GM18951 (cell line): ENCODE measurements around the gene CAMTA2.
"Not testable (repeated sequence)": the region's sequence is repeated elsewhere in the genome, so short reads cannot be mapped to it uniquely, and the experiment has no call there.

Source experiments
- POLR2A ChIP-seq: IDR thresholded peaks from 4 replicates; pipeline ENCODE4 v1.6.1; 2011; ENCODE audit warnings: mild to moderate bottlenecking; ENCODE audit not compliant: insufficient read length, insufficient read depth; ENCODE audit errors: extremely low read depth
- in situ Hi-C: fragments of 300-500 bp; cut with MboI; formaldehyde crosslinking; loops from one replicate; pipeline ENCODE4 v1.12.0; 2022; ENCODE audit warnings: low sequenced_read_pairs, mixed read lengths, inconsistent platforms; ENCODE audit not compliant: unreplicated experiment

Gene CAMTA2

DNA sequence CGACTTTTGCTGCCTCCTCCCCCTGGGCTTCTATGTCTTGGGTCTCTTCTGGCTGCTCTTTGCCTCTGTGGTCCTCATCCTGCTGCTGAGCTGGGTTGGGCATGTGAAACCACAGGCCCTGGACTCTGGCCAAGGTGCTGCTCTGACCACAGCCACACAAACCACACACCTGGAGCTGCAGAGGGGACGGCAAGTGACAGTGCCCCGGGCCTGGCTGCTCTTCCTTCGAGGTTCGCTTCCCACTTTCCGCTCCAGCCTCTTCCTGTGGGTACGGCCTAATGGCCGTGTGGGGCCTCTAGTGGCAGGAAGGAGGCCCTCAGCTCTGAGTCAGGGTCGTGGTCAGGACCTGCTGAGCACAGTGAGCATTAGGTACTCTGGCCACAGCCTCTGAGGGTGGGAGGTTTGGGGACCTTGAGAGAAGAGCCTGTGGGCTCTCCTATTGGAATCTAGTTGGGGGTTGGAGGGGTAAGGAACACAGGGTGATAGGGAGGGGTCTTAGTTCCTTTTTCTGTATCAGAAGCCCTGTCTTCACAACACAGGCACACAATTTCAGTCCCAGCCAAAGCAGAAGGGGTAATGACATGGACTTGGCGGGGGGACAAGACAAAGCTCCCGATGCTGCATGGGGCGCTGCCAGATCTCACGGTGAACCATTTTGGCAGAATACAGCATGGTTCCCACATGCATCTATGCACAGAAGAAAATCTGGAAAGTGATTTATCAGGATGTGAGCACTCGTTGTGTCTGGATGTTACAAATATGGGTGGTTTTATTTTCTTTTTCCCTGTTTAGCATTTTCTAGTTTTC lies 53.1 kb downstream of the CAMTA2 start:
- TF ChIP-seq POLR2A = peak; percentile 35
- in situ Hi-C loops = no loop called here

DNA sequence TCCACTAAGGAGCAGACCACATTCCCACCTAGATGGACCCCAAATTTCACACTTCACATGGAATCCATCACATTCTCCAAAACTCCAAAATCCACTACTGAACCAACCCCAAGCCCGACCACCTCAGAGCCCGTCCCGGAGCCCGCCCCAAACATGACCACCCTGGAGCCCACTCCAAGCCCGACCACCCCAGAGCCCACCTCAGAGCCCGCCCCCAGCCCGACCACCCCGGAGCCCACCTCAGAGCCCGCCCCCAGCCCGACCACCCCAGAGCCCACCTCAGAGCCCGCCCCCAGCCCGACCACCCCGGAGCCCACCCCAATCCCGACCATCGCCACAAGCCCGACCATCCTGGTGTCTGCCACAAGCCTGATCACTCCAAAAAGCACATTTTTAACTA lies 53.8 kb downstream of the CAMTA2 start:
- in situ Hi-C loops = no loop called here
- TF ChIP-seq POLR2A = no peak

DNA sequence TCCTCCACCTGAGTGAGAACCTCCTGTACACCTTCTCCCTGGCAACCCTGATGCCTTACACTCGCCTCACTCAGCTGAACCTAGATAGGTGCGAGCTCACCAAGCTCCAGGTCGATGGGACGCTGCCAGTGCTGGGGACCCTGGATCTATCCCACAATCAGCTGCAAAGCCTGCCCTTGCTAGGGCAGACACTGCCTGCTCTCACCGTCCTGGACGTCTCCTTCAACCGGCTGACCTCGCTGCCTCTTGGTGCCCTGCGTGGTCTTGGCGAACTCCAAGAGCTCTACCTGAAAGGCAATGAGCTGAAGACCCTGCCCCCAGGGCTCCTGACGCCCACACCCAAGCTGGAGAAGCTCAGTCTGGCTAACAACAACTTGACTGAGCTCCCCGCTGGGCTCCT lies 54.7 kb downstream of the CAMTA2 start:
- no peak for TF ChIP-seq POLR2A
- in situ Hi-C loops = no loop called here

DNA sequence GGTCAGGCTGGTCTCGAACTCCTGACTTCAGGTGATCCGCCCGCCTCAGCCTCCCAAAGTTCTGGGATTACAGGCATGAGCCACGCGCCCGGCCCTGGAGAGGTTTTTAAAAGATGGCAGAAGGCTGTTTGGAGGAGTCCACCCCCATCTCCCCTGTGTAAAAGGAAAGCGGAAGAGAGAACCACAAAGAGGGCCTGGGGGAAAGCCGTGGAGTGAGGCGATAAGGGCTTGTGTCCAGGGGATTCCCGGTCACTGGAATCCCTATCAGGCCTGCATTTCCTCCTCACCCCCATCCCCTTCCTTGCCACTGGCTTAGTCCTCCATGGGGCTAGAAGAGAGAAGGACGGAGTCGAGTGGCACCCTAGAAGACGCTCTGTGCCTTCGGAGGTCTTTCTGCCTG lies 55.5 kb downstream of the CAMTA2 start, which contains the start of gene GP1BA:
TSS of gene GP1BA (plus strand) at position 315 of the 400 bp plus-strand sequence. CDS start 328 bp downstream, outside the sequence.
- in situ Hi-C loops = no loop called here
- TF ChIP-seq POLR2A = no peak

DNA sequence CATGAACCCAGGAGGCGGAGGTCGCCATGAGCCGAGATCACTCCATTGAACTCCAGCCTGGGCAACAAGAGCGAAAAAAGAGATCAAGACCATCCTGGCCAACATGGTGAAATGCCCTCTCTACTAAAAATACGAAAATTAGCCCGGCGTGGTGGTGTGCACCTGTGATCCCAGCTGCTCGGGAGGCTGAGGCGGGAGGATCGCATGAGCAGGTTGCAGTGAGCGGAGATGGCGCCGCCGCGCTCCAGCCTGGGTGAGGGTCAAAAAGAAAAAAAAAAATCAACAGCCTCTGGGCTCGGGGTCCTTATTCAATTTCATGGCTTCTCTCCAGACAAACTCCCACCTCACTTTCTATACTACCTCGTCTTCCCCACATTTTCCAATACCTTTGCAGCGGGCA lies 58.6 kb downstream of the CAMTA2 start:
- in situ Hi-C loops = no loop called here
- TF ChIP-seq POLR2A = no peak

DNA sequence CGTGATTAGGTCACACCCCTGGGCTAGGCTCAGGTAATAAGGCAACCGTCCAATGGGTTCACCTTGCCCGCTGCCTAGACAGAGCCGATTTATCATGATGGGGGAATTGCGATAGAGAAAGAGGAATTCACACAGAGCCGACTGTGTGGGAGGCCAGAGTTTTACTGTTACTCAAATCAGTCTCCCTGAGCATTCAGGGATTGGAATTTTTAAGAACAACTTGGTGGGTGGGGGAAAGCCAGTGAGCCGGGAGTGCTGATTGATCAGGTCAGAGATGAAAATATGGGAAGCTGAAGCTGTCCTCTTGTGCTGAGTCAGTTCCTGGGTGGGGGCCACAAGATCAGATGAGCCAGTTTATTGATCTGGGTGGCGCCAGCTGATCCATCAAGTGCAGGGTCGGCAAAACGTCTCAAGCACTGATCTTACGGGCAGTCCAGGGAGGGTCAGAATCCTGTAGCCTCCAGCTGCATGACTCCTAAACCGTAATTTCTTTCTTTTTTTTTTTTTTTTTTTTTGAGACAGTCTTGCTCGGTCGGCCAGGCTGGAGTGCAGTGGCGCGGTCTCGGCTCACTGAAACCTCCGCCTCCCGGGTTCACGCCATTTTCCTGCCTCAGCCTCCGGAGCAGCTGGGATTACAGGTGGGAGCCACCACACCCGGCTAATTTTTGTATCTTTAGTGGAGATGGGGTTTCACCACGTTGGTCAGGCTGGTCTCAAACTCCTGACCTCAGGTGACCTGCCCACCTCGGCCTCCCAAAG lies 60.7 kb downstream of the CAMTA2 start:
- in situ Hi-C loops = not testable (repeated sequence)

DNA sequence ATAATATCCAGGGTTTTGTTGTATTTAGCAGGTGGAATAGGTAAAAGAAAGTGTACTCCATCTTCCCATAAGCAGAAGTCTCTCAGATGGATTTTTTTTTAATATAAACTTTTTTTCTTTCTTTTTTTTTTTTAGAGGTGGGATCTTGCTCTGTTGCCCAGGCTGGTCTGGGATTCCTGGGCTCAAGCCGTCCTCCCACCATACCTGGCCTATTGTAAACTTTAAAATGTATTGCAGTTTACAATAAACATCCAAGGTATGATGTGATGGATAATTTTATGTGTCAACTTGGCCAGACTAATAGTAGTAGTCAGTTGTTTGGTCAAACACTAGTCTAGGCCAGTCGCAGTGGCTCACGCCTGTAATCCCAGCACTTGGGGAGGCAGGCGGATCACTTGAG lies 66.2 kb downstream of the CAMTA2 start:
- TF ChIP-seq POLR2A = no peak
- in situ Hi-C loops = no loop called here

DNA sequence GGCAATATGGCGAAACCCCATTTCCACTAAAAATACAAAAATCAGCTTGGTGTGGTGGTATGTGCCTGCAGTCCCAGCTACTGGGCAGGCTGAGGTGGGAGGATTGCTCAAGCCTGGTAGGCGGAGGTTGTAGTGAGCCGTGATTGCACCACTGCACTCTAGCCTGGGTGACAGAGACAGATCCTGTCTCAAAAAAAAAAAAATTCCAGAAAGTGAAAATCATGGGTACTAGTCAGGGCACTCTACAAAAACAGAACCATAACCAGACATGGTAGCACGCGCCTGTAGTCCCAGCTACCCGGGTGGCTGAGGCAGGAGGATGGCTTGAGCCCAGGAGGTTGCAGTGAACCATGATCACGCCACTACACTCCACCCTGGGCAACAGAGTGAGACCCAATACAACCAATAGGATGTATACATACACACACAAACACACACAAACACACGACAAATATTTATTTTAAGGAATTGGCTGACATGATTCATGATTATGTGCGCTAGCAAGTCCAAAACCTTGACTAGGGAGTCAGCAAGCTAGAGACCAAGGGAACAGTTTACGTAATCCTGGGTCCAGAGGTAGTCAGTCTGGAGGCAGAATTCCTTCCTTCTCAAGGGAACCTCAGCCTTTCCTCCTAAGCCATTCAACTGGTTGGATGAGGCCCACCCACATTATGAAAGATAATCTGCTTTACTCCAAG lies 67.0 kb downstream of the CAMTA2 start:
- in situ Hi-C loops = no loop called here
- no peak for TF ChIP-seq POLR2A

DNA sequence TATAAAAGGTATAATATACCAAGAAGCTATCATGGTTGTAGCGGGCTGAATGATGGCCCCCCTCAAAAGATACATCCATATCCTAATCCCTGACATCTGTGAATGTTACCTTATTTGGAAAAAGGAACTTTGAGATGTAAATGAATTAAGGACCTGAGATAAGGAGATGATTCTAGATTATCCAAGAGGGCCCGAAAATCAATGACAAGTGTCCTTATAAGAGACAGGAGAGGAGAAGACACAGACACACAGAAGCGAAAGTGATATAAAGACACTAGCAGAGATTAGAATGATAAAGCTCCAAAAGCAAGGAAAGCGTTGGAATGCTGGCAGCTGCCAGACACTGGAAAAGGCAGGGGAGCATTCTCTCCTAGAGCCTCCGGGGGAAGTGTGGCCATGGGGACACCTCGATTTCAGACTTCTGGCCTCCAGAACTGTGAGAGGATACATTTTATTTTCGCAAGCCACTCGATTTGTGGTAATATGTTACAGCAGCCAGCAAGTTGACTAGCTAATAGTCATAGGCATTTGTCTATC lies 67.9 kb downstream of the CAMTA2 start:
- no peak for TF ChIP-seq POLR2A
- in situ Hi-C loops = no loop called here
